Activated CD8-positive, alpha-beta memory T cell treated with anti-CD3 and anti-CD28 coated beads, Interleukin-2, amount 10 ng/mL, durations not matched to agents 7 days and 5 days (primary cell): ENCODE results near the gene ABHD6. TPM values are rescaled to one million over a fixed set of nuclear protein-coding genes. Genes with fewer than 3 reads are reported as not detected.

ENCODE experiments used
- ATAC-seq: fragments of 150-1000 bp; cut with Tn5 transposase; one replicate; pipeline ENCODE4 v1.10.0; 2021; ENCODE audit warnings: moderate library complexity
- CTCF ChIA-PET: fragments of 350-600 bp; sonication (Branson Sonifier 250); formaldehyde crosslinking; loops from one replicate; lab custom pipeline; 2021; ENCODE audit warnings: antibody characterized with exemption; lab: Charles Lee
- DNase-seq: peaks from one replicate; pipeline ENCODE4 v3.0.0-alpha.2; 2020
- H3K27ac Mint-ChIP-seq: one replicate; pipeline ENCODE4 v1.8.0; 2021; ENCODE audit warnings: mild to moderate bottlenecking, mixed read lengths
- H3K27me3 Mint-ChIP-seq: one replicate; pipeline ENCODE4 v1.8.0; 2021; ENCODE audit warnings: mixed read lengths
- H3K36me3 Mint-ChIP-seq: one replicate; pipeline ENCODE4 v1.8.0; 2021; ENCODE audit warnings: mild to moderate bottlenecking, mixed read lengths
- H3K4me1 Mint-ChIP-seq: one replicate; pipeline ENCODE4 v1.8.0; 2021; ENCODE audit warnings: mixed read lengths
- H3K4me3 Mint-ChIP-seq: one replicate; pipeline ENCODE4 v1.8.0; 2021; ENCODE audit warnings: mild to moderate bottlenecking, moderate library complexity, mixed read lengths
- H3K9me3 Mint-ChIP-seq: one replicate; pipeline ENCODE4 v1.8.0; 2022; ENCODE audit warnings: low read depth, mixed read lengths
- total RNA-seq, 2 experiments: library from RNA; stranded (reverse); gene quantifications; one replicate each; pipeline ENCODE4 v1.2.3, GENCODE V29; 2021

ABHD6 gene
- total RNA-seq, 2 experiments from 2014 or later = 5.0 to 7.3 TPM

- Mint-ChIP-seq H3K36me3 (no peaks in the 10 kb centered on the region), H3K27me3 (no peaks in the 10 kb centered on the region), H3K4me3 (no peak overlapping the region), H3K4me1 (peaks cover 31% of the 10 kb centered on the region), H3K9me3 (no peaks in the 10 kb centered on the region), H3K27ac (no peak overlapping the region)
- ATAC-seq (no peak), DNase-seq (no peak)
- CTCF ChIA-PET = interaction anchor here (0.8 to 8.5 kb wide), 4 partner anchors 9 to 207 kb away, joined by 3 to 54 read pairs (median 4); partner anchors contain the start of genes HTD2, KCTD6 and RPP14
Measured at GRCh38 chr3:58326267-58326900, 88.8 kb downstream of the ABHD6 start.

DNA sequence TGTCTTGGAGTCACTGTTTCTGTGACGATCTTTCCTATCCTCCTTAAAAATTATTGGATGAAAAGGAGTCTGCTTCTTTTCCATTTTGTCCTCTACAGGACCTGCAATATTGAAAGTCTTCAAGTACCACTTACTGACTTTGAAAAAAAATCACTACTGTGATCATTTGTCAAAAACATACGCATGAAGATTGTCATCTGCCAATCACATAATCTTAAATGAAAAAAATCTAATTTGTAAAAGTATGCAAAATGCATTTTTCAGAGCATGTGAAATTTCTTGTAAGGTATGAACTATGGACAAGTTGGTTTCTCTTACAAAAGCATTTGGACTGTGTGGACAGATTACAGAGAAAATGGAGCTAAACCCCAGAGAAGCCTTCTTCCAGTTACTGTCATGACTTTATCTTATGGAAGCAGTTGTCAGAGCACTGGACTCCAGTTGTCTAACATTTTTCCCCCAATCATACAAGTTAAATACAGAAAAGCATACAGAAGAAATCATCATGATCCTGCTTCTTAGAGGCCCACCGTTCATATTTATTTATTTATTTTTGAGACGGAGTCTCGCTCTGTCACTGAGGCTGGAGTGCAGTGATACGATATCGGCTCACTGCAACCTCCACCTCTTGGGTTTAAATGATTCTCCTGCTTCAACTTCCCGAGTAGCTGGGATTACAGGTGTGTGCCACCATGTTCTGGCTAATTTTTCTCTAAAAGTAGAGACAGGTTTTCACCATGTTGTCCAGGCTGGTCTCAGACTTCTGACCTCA, 91.7 kb downstream of the ABHD6 start:
- Mint-ChIP-seq H3K27me3 (no peaks in the 10 kb centered on the region), H3K4me1 (peaks cover 29% of the 10 kb centered on the region), H3K4me3 (no peak overlapping the region), H3K27ac (no peak overlapping the region), H3K9me3 (no peaks in the 10 kb centered on the region), H3K36me3 (no peaks in the 10 kb centered on the region)
- CTCF ChIA-PET = interaction anchor here (1.0 to 1.9 kb wide), 2 partner anchors 22 to 86 kb away, joined by 4 read pairs; no protein-coding TSS in a partner anchor
- DNase-seq (no peak), ATAC-seq (no peak)

DNA sequence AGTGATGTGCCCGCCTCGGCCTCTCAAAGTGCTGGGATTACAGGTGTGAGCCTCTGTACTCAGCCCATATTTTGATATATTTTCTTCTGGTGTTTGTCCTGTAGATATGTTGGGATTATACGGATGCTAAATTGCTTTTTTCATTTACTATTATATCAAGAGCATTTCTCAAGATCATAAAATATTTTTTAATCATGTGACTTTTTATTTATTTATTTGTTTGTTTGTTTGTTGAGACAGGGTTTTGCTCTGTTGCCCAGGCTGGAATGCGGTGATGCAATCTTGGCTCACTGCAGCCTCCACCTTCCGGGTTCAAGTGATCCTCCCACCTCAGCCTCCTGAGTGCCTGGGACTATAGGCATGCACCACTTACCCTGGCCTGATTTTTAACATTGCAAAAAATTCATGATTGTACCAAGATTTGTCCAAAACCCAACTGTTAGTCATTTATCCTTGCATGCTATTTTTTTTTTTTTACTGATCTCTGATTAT, 92.4 kb downstream of the ABHD6 start:
- H3K9me3 Mint-ChIP-seq = no peaks in the 10 kb centered on the region
- H3K27me3 Mint-ChIP-seq = no peaks in the 10 kb centered on the region
- ATAC-seq (no peak), DNase-seq (no peak)
- H3K27ac Mint-ChIP-seq = no peak overlapping the region
- no peaks in the 10 kb centered on the region for H3K36me3 Mint-ChIP-seq
- H3K4me1 Mint-ChIP-seq = peaks cover 29% of the 10 kb centered on the region
- H3K4me3 Mint-ChIP-seq = no peak overlapping the region
- CTCF ChIA-PET = interaction anchor here (1.0 to 1.9 kb wide), 3 partner anchors 22 to 162 kb away, joined by 3 to 4 read pairs (median 4); partner anchors contain the start of gene KCTD6

DNA sequence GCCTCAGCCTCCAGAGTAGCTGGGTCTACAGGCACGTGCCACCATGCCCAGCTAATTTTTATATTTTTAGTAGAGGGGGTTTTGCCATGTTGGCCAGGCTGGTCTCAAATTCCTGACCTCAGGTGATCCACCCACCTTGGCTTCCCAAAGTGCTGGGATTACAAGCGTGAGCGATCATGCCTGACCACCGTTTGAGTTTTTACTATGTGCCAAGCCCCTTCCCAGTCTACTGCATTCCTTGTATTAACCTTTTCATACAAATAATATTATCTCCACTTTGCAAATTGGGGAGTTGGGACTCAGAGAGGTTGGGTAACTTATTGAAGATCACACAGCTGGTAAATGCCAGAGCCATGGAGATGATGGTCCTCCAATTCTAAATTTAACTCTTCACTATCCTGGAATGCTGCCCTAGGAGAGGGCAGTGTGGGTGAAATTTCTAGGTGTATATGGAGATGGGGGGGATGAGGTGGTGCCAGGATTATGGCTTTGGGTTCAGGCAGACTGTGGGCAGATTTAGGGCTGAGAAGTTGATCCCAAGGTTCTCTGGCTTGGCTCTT, 94.1 kb downstream of the ABHD6 start:
- CTCF ChIA-PET = interaction anchor here (0.9 to 7.6 kb wide), 9 partner anchors 10 to 298 kb away, joined by 3 to 144 read pairs (median 4); partner anchors contain the start of genes HTD2, KCTD6 and RPP14
- no peaks in the 10 kb centered on the region for H3K27me3 Mint-ChIP-seq
- DNase-seq (no peak), ATAC-seq (no peak)
- H3K36me3 Mint-ChIP-seq = peaks cover 14% of the 10 kb centered on the region
- peak overlapping the region; percentile 12 for H3K4me3 Mint-ChIP-seq
- H3K27ac Mint-ChIP-seq = no peak overlapping the region
- H3K9me3 Mint-ChIP-seq = no peaks in the 10 kb centered on the region
- H3K4me1 Mint-ChIP-seq = peaks cover 32% of the 10 kb centered on the region

DNA sequence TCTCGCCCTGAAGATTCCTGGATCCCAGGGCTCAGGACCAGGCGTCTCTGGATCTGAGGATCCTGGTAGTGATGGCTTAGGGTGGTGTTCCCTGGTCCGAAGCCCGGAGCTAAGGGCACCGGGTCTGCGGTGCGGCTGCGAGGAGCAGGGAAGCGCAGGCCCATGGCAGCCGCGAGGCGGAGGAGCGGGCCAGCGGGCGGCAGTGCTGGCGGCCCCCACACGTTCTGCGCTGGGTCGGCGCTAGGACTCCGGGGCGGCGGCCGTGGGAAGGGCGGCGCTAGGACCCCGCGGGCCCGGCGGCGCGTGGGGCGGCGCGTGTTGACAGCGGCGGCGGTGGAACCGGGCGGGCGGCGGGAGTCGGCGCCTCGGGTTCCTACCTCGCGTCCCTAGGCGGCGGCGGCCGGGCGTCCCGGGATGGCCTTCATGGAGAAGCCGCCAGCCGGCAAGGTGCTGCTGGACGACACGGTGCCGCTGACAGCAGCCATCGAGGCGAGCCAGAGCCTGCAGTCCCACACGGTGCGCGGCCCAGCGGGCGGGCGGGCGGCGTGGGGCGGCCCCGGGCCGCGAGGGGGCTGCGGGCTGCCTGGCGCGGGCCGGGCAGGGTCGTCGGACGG, 95.1 kb downstream of the ABHD6 start, which contains the start of gene PXK:
PXK (plus strand) TSS at position 318 of the 614 bp plus-strand sequence; CDS start at position 415, 97 bp downstream.
- no peaks in the 10 kb centered on the region for H3K9me3 Mint-ChIP-seq
- peak within 1 kb of the TSS; percentile 95 for H3K4me3 Mint-ChIP-seq
- DNase-seq = peak; percentile 84
- no peaks in the 10 kb centered on the region for H3K27me3 Mint-ChIP-seq
- CTCF ChIA-PET = interaction anchor here (0.6 to 7.6 kb wide), 14 partner anchors 11 to 297 kb away, joined by 3 to 144 read pairs (median 4); partner anchors contain the start of genes HTD2, KCTD6 and RPP14
- H3K4me1 Mint-ChIP-seq = peaks cover 33% of the 10 kb centered on the region
- ATAC-seq = peak; percentile 89
- H3K27ac Mint-ChIP-seq = peak within 1 kb of the TSS; percentile 95
- peaks cover 17% of the 10 kb centered on the region for H3K36me3 Mint-ChIP-seq

- CTCF ChIA-PET = interaction anchor here (0.8 to 7.6 kb wide), 11 partner anchors 10 to 160 kb away, joined by 3 to 144 read pairs (median 5); partner anchors contain the start of genes HTD2, KCTD6 and RPP14
- ATAC-seq = peak; percentile 49
- Mint-ChIP-seq H3K9me3 (no peaks in the 10 kb centered on the region), H3K4me1 (peaks cover 33% of the 10 kb centered on the region), H3K27me3 (no peaks in the 10 kb centered on the region), H3K36me3 (peaks cover 18% of the 10 kb centered on the region), H3K27ac (peak overlapping the region; percentile 95), H3K4me3 (peak overlapping the region; percentile 95)
- DNase-seq = peak; percentile 57
Measured at GRCh38 chr3:58333206-58334012, 95.8 kb downstream of the ABHD6 start.

DNA sequence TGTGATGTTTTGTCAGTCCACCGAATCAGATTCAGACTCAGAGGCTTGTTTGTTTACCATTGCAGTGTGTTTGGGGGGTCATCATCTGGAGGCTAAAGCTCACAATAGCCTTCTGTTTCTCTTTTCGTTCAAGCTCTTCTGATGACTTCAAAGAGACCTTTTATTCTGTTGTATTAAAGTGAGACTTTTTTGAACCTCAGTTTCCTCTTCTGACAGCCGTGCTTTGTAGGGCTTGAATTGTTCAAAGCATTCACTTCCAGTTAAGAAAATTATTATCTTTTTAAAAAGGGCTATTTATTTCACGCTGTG, 96.4 kb downstream of the ABHD6 start:
- Mint-ChIP-seq H3K27me3 (no peaks in the 10 kb centered on the region), H3K27ac (peak overlapping the region; percentile 95), H3K36me3 (peaks cover 20% of the 10 kb centered on the region), H3K9me3 (no peaks in the 10 kb centered on the region), H3K4me1 (peaks cover 35% of the 10 kb centered on the region), H3K4me3 (peak overlapping the region; percentile 95)
- DNase-seq = no peak
- CTCF ChIA-PET = interaction anchor here (0.8 to 7.6 kb wide), 11 partner anchors 9 to 159 kb away, joined by 3 to 144 read pairs (median 5); partner anchors contain the start of genes HTD2, KCTD6 and RPP14
- no peak for ATAC-seq

GRCh38 chr3:58334506-58334884, 96.9 kb downstream of the ABHD6 start:
- Mint-ChIP-seq H3K36me3 (peaks cover 25% of the 10 kb centered on the region), H3K4me1 (peaks cover 36% of the 10 kb centered on the region)
- ATAC-seq = no peak

GRCh38 chr3:58335652-58335947, 98.0 kb downstream of the ABHD6 start:
- ATAC-seq = no peak
- Mint-ChIP-seq H3K4me3 (peak overlapping the region; percentile 95), H3K27ac (peak overlapping the region; percentile 95), H3K4me1 (peaks cover 34% of the 10 kb centered on the region), H3K9me3 (no peaks in the 10 kb centered on the region), H3K36me3 (peaks cover 27% of the 10 kb centered on the region), H3K27me3 (no peaks in the 10 kb centered on the region)
- CTCF ChIA-PET = interaction anchor here (0.7 to 7.6 kb wide), 10 partner anchors 9 to 158 kb away, joined by 3 to 144 read pairs (median 6); partner anchors contain the start of genes HTD2, KCTD6 and RPP14
- no peak for DNase-seq

More at GRCh38 chr3:58334506-58334884, 96.9 kb downstream of the ABHD6 start:
- H3K27ac Mint-ChIP-seq = peak overlapping the region; percentile 95
- no peak for DNase-seq
- H3K9me3 Mint-ChIP-seq = no peaks in the 10 kb centered on the region
- H3K4me3 Mint-ChIP-seq = peak overlapping the region; percentile 95
- CTCF ChIA-PET = interaction anchor here (0.8 to 7.6 kb wide), 13 partner anchors 8 to 159 kb away, joined by 3 to 144 read pairs (median 5); partner anchors contain the start of genes HTD2, KCTD6 and RPP14
- no peaks in the 10 kb centered on the region for H3K27me3 Mint-ChIP-seq

DNA sequence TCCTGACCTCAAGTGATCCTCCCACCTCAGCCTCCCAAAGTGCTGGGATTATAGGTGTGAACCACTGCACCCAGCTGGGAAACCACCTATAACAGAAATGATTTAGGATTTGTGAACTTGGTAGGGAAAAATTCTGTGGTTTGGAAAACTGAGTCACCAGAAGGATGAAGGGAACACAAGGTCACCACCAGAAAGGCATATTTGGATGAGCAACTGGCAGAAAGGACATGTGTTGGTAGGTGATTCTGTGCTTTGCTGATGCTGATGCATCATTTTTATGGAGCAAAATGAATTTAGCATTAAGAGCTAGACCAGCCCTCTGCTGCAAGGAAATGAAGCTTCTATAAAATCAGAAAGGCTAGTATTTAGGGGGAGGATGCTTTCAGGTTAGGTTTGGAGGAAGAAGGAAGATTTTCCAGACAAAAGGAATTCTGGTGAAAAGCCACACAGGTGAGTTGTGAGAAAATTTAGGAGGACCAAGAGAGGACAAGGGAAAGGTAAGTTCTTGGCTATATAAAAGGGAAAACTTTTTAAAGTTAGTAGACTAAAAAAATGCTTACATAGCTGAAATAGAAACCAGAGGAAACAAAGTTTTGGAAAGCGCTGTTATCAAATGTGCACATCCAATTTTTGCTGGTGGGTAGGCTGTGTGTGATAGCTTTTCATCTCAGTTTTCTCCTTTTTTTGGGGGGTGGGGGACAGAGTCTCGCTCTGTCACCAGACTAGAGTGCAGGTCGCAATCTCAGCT, 98.7 kb downstream of the ABHD6 start:
- DNase-seq (no peak), ATAC-seq (no peak)
- Mint-ChIP-seq H3K4me1 (peaks cover 38% of the 10 kb centered on the region), H3K27ac (peak overlapping the region; percentile 73), H3K4me3 (peak overlapping the region; percentile 25), H3K9me3 (no peaks in the 10 kb centered on the region), H3K36me3 (peaks cover 34% of the 10 kb centered on the region), H3K27me3 (no peaks in the 10 kb centered on the region)
- CTCF ChIA-PET = interaction anchor here (0.6 to 7.6 kb wide), 7 partner anchors 10 to 1478 kb away, joined by 3 to 144 read pairs (median 7); partner anchors contain the start of genes HTD2, KCTD6 and RPP14

DNA sequence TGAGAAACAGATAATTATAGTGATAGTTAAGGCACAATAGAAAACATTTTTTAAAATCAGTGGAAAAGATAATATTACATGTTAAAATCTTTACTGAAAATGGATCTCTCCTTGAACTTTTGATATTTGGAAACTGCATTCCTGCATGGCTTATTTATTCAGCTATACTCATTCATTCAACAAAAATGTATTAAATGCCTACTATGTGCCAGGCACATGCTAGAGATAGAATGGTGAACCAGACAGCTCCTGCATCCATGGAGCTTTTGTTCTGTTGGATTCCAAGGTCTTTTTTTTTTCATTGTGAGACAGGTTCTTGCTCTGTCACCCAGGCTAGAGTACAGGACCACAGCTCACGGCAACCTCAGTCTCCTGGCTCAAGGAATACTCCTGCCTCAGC, 99.6 kb downstream of the ABHD6 start:
- Mint-ChIP-seq H3K4me1 (peaks cover 39% of the 10 kb centered on the region), H3K27ac (no peak overlapping the region), H3K4me3 (no peak overlapping the region), H3K27me3 (no peaks in the 10 kb centered on the region), H3K9me3 (no peaks in the 10 kb centered on the region), H3K36me3 (peaks cover 36% of the 10 kb centered on the region)
- no peak for DNase-seq
- ATAC-seq = no peak
- CTCF ChIA-PET = interaction anchor here (0.6 to 7.6 kb wide), 5 partner anchors 14 to 1479 kb away, joined by 3 to 144 read pairs (median 33); partner anchors contain the start of genes HTD2, KCTD6 and RPP14
